NCI-H1694 (cell line): Measurements from ENCODE around the gene SH3PXD2B.
"Not testable (repeated sequence)": the region's sequence is repeated elsewhere in the genome, so short reads cannot be mapped to it uniquely, and the experiment has no call there.

Experiments used
- DNase-seq: peaks from one replicate; lab custom pipeline; 2025; lab: John Stamatoyannopoulos, UW

SH3PXD2B gene

DNA sequence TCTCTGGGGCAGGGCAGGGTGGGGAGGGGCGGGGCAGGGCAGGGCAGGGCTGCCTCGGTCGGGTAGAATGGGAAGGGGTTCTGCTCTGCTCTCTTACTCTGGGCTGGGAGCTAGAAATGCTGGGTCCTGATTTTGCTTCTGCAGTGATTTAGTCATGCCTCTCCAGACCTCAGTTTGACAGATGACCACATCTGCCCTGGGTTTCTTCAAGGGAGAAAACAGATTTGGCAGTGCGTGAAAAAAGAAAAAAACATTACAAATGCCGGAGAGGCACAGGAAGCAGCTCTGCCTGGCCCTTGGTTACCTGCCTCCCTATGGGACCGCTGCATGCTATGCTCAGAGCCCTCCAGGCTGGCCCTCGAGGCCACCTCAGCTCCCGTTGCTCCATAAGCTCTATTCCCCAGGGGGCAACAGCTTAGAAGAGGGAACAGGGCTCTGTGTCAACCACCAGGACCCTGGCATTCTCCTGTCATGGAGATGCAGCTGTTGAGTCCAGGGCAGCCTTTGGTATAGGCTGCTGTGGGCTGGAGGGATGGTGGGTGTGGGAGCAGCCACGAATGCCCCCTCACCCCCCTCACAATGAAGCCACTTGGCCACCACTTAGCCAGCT lies 117.5 kb downstream of the SH3PXD2B start:
- peak; percentile 83 for DNase-seq

DNA sequence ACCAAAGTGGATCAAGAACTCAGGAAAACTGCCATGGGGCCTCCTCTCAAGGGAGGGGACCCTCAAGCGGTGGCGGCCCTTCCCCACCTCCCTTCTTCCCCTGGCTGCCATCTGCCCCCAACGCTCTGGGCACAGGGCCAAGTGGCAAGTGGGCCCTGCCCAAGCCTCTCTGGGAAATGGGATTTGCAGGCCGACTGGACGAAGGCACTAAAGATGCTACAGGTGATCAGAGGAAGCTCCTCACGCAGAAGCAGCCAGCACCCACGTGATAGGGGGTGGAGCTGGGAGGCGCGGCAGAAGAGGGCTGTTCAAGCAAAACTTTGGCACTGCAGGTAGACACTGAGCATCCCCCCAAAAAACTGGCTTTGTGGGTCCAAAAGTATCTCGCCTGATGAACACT lies 118.1 kb downstream of the SH3PXD2B start:
- DNase-seq: no peak

DNA sequence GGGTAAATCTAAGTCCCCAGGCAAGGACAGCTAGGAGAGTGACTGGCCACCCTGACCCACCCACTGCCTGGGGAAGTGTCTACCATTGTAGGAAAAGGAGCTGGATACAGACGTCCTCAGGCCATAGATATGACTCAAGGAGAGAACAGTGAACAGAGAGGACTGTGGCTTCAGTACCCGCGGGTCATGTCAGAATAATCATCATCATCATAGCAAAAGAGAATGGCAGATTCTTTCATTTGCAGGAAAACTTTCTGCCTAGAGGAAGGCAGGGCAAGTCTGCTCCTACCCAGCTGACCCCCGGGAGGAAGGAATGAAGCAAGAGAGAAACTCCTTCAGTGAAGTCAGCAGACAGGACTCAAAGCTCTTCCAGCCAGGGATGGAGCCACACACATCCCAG lies 118.6 kb downstream of the SH3PXD2B start:
- DNase-seq: no peak

DNA sequence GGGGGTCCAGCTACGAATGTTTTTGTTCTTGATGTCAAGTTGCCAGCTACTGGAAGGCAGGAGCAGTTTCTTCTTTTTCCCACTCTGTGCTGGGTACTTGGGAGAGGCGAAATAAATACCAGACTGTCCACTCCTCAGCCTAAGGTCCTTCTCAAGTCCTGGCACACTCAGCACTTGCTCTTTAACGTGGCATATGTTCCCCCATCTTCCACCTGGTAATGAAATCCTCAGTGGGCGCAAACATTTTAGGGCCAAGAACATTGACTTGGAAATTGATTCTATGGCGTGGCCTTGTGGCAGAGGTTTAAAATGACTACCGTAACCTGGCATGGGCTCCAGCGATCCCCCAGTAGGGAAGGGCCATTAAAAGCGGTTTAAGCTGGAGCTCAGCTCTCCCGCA lies 119.7 kb downstream of the SH3PXD2B start:
- DNase-seq: no peak

DNA sequence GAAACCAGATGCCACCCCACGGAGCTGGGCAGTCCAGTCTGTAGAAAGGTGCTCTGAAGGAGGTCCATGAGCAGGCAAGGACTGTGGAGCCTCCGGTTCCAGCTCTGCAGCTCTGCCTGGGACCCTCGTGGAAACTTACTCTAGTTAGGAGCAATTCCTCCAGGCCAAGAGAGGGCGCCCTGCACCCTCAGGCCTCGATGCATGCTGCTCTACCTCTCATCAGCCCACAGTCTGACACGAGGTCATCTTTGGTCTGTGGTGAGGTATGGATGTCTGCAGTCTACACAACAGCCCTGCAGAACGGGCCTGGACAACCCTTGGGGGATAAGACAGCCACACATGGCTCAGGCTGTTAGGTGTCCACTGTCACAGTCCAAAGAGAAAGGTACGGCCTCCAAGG lies 120.1 kb downstream of the SH3PXD2B start:
- DNase-seq: no peak

DNA sequence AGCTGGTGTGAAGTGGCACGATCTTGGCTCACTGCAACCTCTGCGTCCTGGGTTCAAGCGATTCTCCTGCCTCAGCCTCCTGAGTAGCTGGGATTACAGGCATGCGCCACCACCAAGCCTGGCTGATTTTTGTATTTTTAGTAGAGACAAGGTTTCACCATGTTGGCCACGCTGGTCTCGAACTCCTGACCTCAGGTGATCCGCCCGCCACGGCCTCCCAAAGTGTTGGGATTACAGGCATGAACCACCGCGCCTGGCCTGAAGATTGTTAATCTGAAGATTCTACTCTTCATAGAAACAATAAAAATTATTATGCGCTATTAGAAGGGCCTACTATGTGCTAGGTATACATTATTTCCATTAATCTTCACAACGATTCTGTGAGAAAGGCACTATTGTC lies 127.4 kb downstream of the SH3PXD2B start:
- DNase-seq: not testable (repeated sequence)

DNA sequence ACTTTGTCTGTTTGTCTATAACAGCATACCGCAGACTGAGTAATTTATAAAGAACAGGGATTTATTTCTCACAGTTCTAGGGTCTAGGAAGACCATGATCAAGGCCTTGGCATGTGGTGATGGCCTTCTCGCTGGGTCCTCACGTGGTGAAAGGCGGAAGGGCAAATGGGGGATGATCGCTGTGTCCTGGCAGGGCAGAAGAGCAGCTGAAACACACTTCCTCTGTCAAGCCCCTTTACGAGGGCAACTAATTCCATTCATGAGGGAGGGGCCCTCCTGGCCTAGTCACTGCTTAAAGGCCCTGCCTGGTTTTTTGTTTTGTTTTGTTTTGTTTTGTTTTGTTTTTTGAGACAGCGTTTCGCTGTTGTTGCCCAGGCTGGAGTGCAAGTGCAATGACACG lies 128.9 kb downstream of the SH3PXD2B start:
- no peak for DNase-seq

DNA sequence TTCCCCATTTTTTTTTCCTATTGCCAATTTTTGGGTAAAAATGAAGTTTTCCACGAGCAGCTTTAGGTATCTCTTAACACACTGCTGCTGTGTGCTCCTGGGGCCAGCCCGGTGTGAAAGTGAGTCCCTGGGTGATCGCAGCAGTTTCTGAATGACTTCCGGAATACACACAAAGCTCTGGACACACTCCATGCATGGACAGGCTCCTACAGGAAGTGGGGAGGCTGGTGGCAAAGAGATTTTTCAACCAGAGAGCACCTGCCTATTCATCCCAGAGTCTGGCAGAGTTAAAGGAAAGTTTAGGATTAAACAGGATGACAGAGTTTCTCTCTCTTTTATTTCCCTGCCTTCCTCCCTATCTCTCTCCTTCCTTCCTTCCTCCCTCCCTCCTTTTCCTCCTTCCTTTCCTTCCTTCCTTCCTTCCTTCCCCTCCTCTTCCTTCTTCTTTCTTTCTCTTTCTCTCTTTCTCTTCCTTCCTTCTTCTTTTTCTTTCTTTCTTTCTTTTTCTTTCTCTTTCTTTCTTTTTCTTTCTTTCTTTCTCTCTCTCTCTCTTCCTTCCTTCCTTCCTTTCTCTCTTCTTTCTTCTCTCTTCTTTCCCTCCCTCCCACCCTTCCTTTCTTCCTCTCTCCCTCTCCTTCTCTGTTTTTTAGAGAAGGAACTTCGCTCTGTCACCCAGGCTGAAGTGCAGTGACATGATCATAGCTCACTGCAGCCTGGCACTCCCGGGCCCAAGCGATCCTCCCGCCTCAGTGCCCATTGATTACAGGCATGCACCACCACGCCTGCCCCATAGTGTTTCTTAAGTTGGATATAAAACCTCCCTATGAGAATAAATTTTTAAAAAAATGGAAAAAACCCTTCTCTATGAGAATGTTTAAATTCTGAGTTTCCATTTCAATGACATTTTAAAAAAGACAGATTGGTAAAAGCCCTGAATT lies 132.0 kb downstream of the SH3PXD2B start:
- DNase-seq: no peak

DNA sequence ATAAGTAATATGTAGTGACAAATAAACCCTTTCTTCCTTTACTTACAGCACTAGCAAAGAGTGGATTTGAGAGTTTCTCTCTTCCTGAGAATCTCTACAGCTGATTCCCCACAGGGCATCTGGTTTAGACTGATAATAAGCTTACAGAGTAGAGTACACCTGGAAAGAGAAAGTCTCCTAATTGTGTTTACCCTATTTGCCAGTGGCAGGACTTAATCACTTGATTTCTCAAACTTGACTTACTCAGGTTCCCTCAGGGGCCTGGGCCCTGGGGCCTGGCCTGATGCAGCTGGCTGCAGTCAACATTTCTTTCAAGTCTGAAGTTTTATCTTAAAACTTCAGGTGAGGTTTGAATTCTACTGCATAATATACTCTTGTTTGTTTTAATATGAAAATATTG lies 132.7 kb downstream of the SH3PXD2B start:
- no peak for DNase-seq

DNA sequence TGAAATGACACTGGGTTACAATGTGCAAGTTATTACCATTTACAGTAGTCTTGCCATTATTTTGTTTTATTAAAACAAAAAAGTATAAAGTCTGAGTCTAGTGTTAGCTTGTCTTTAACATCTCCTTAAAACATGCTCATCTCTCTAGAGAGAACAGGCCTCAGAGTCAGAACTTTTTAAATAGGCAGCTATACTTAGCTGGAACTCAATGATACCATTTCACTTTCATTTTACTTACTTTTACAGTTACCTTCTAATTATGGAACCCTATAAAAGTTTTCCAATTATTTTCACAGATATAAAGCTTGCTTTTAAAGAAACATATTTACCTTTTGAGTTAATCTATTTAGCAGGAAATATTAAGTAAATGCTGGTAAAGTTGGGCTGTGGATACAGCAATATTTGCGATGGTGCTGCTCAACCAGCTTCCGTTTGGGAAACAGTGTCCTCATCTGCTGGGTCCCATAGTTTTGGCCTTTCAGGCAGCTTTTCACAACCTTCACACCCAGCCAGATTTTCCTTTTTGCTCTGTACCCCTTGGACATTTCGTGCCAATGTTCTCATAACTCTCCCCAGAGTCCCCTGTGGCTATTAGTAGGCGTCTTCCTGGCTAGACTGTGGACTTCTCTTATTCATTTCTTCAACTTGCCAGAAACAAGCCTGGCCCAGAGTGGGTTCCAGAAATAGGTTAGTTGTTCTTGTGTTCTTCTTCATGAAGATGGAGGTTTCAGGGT lies 134.4 kb downstream of the SH3PXD2B start:
- no peak for DNase-seq

DNA sequence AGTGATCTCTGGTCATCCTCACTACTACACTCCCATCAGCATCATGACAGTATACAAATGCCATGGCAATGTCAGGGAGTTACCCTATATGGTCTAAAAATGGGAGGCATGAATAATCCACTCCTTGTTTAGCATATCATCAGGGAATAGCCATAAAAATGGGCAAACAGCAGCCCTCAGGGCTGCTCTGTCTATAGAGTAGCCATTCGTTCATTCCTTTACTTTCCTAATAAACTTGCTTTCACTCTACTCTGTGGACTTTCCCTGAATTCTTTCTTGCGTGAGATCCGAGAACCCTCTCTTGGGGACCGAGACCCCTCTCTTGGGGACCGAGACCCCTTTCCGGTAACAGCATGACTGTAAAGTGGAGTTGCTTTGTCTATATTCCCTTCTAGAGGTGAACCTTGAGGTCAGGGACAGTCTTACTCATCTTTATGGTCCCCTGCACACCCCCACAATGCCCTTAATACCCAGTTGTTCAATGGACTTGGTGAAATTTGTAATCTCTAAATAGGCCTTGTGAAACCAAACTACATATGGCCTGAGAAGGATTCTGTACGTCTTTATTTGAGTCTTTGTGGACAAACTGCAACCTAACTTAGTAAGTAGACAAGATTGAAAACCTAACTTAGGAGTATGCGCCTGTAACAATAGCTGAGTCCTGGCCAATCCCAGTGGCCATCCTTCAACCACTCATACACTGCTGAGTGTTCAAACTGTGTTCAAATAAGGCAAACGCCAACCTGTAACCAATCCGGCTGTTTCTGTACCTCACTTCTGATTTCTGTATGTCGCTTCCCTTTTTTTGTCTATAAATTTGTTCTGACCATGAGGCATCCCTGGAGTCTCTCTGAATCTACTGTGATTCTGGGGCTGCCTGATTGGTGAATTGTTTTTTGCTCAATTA lies 138.5 kb downstream of the SH3PXD2B start:
- DNase-seq: no peak

DNA sequence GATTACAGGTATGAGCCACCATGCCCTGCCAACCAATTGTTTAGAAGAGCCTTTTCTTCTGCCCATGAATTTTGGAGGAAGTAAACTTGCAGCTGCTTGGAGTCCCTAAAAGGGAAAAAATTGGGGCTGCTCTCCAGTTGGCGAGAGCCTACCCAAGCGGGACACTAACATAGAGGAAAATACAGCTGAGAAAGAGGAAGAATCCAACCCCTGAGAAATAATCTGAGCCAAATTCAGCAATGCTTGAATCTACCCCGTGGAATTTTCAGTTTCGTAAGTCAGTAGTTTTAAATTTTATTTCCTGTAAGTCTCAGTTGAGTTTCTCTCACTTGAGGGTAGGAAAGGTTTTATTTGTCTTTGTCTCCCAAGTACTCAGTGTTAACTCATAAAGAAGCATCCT lies 140.4 kb downstream of the SH3PXD2B start:
- DNase-seq: no peak

DNA sequence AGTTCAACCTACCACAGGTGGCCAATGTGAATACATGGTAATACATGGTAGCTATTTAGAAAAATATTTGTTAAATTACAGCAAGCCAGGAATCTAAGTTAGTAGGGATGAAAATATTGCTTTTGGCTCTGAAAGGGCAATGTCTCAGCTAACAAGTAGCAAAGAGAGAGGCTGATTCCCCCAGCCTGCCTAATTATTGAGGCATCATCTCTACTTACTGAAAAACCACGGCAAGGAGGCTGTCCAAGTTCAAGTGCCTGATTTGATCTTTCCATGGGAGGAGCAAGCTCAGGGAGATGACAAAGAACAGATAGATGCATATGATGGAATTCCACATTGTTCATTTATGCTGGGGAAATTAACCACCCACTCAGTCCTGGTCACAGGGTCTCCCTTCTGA lies 142.0 kb downstream of the SH3PXD2B start:
- DNase-seq: no peak

DNA sequence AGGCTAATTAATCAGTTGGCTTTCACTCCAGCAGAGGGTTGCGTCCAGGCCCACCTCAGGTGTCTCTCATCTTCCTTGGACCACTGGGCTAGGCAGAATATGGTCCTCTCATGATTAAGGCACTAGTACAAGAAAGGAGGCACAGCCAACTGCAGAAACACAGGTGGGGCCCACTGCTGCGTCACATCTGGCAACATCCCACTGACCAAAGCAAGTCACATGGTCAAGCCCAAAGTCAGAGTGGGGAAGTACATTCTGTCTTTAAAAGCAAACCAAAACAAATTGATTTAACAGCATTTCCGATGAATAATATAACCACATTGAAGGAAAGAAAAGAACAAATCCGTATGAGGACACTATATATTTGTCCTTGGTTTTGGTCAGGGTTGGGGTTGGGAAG lies 142.7 kb downstream of the SH3PXD2B start:
- no peak for DNase-seq

DNA sequence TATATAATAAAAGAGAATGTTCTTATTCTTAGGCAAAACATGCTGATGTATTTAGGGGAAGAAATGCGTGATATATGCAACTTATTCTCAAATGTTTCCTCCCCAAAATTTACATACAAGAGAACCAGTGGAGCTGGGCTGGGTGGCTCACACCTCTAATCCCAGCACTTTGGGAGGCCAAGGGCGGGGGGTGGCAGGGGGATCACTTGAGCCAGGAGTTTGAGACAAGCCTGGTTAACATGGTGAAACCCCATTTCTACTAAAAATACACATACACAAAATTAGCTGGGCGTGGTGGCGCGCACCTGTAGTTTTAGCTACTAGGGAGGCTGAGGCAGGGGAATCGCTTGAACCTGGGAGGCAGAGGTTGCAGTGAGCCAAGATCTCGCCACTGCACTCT lies 143.3 kb downstream of the SH3PXD2B start:
- DNase-seq: no peak

DNA sequence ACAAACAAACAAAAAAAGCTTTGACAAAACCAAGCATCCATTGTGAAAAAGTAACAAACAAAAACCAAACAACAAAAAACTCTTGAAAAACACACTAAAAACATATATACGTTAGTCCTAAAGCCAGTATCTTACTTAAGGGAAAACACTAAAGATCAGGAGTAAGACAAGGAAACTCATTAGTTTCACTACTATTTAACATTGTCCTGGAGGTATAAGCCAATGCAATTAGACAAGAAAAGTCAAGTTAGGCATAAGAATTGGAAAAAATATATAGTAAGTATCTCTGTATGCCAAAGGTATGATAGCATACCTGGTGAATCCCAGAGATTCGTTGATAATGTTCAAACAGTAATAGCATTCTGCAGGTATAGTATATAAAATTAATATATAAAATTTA lies 148.9 kb downstream of the SH3PXD2B start:
- no peak for DNase-seq

DNA sequence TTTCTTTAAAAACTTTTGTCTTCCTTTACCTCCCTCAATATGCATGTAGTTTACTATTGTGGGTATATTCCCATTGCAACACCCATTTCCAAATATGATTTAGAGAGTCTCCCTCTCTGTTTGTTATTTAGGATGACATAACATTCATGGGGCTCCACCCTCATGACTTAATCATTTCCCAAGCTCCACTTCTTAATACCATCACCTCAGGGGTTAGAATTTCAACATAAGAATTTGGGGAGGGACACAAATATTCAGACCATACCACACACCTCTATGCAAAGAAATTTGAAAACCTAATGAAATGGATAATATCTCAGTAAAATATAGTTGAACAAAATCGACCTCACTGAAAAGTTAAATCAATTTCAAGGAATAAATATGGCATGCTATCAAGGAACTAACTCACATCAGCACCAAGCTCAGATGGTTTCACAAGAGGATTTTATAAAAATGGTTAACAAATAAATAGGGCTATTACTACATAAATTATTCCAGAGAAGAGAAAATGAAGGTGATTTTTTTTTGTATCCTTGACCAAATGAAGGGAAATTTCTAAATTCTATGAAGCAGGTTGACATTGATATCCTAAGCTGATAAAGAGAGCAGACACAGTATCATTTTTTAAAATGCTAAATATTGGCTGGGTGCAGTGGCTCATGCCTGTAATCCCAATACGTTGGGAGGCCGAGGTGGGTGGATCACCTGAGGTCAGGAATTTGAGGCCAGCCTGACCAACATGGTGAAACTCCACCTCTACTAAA lies 150.6 kb downstream of the SH3PXD2B start:
- no peak for DNase-seq

DNA sequence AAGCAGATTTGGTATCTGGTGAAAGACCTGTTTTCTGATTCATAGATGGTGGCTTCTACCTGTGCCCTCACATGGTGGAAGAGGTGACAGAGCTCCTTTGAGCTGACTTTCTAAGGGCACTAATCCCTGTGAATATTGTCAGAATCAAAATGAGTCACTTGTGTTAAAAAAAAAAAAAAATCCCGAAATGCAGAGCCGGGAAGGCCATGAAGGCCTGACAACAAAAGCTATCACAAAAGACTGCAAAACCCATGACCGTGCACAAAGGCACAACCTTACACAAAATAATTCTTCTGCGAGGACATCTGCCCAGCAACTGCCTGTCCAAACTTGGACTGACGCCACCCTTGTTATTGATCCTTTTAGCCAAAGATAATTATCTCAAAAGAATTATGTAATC lies 151.2 kb downstream of the SH3PXD2B start:
- no peak for DNase-seq

DNA sequence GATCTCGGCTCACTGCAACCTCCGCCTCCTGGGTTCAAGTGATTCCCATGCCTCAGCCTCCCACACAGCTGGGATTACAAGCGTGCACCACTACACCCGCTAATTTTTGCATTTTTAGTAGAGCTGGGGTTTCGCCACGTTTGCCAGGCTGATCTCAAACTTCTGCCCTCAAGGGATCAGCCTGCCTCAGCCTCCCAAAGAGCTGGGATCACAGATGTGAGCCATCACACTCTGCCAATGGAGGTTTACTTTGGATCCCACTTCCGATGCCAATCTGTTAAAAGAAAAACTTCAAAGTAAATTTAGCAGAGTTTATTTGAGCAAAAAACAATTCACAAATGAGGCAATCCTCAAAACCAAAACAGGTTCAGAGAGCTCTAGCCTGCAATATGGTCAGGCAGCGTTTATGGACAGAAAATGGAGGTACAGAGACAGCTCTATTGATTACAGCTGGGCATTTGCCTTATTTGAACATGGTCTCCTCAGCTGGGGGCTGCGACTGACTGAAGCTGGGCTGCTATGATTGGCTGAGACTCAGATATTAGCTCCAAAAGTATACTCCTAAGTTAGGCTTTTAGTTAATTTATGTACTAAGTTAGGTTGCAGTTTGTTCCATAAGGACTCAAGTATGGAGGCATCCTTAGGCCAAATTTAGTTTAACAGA lies 152.1 kb downstream of the SH3PXD2B start:
- no peak for DNase-seq

DNA sequence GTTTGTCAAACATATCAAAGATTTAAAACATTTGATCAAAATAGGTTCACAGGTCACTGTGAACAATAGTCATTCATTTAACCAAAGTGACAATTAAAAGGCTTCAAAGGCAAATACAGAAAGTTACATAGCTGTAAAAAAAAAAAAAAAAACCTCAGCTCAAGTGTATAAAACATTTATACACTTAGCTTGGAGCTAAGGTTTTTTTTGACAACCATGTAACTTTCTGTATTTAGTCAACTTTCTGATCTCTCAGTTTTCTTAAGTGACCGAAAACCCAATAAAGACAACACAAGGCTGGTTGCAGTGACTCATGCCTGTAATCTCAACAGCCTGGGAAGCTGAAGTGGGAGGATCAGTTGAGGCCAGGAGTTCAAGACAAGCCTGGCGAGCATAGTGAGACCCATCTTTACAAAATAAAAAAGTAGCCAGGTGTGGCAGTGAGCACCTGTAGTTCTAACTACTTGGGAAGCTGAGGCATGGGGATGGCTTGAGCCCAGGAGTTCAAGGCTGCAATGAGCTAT lies 154.3 kb downstream of the SH3PXD2B start:
- DNase-seq: no peak
